Epithelial cell of esophagus (primary cell): ENCODE data around the gene DENND1C.

ENCODE experiments used
- DNase-seq: peaks from one replicate; pipeline ENCODE4 v3.0.0; 2010; ENCODE audit warnings: low read depth
- H3K4me3 ChIP-seq: 2 replicates; pipeline ENCODE4 v1.5.1; 2011; ENCODE audit warnings: mild to moderate bottlenecking, low read length, control low read depth
- CTCF ChIP-seq: IDR thresholded peaks from 2 replicates; pipeline ENCODE4 v1.5.1; 2011; ENCODE audit warnings: low read depth, mild to moderate bottlenecking, low read length, control low read depth, inconsistent platforms; ENCODE audit not compliant: insufficient read depth; ENCODE audit errors: missing control alignments

Gene DENND1C

GRCh38 chr19:6503407-6504201 lies 22.0 kb upstream of the DENND1C start:
- no peak for DNase-seq
- no peak overlapping the region for H3K4me3 ChIP-seq
- no peak for TF ChIP-seq CTCF

- H3K4me3 ChIP-seq = no peak within 1 kb of the TSS
- DNase-seq = no peak
- no peak for TF ChIP-seq CTCF
Measured at GRCh38 chr19:6501740-6502648, 20.4 kb upstream of the DENND1C start, which contains the start of gene TUBB4A. Gene TUBB4A, minus strand, starts transcription at chr19:6502309. Its CDS starts 97 bp downstream, at chr19:6502212.

- TF ChIP-seq CTCF = no peak
- H3K4me3 ChIP-seq = no peak overlapping the region
- no peak for DNase-seq
Measured at GRCh38 chr19:6500837-6501739, 19.5 kb upstream of the DENND1C start.

- H3K4me3 ChIP-seq = no peak overlapping the region
- TF ChIP-seq CTCF = no peak
- DNase-seq = no peak
Measured at GRCh38 chr19:6499052-6499790, 17.6 kb upstream of the DENND1C start.

- DNase-seq = no peak
- no peak for TF ChIP-seq CTCF
- no peak overlapping the region for H3K4me3 ChIP-seq
Measured at GRCh38 chr19:6498294-6499036, 16.9 kb upstream of the DENND1C start.
